SW 1271 (cell line): ENCODE measurements around the gene PMM1.
"Not testable (repeated sequence)": the region's sequence is repeated elsewhere in the genome, so short reads cannot be mapped to it uniquely, and the experiment has no call there.

Experiments
- DNase-seq, 2 experiments: peaks; one replicate each; lab custom pipeline; 2025; lab: John Stamatoyannopoulos, UW

PMM1 gene

GRCh38 chr22:41596776-41597634 is 7.4 kb upstream of the PMM1 start:
- DNase-seq, result peak in 1 of 2 experiments; percentile 22

GRCh38 chr22:41595703-41596102 is 6.1 kb upstream of the PMM1 start:
- DNase-seq, result no peak

GRCh38 chr22:41593336-41593960 is 3.8 kb upstream of the PMM1 start:
- DNase-seq, result not testable (repeated sequence)

- DNase-seq, result no peak
Measured at GRCh38 chr22:41587347-41587723, 2.3 kb downstream of the PMM1 start.

GRCh38 chr22:41585898-41586297 is 3.7 kb downstream of the PMM1 start:
- no peak for DNase-seq

- DNase-seq, result no peak
Measured at GRCh38 chr22:41584881-41585280, 4.8 kb downstream of the PMM1 start.

GRCh38 chr22:41582694-41583093 is 6.9 kb downstream of the PMM1 start:
- no peak for DNase-seq

- no peak for DNase-seq
Measured at GRCh38 chr22:41579997-41580355, 9.7 kb downstream of the PMM1 start.

GRCh38 chr22:41579297-41579996 is 10.2 kb downstream of the PMM1 start:
- no peak for DNase-seq

GRCh38 chr22:41578818-41579217 is 10.8 kb downstream of the PMM1 start:
- DNase-seq, result no peak

- DNase-seq, result no peak
Measured at GRCh38 chr22:41578114-41578513, 11.5 kb downstream of the PMM1 start.

GRCh38 chr22:41576877-41577276 is 12.8 kb downstream of the PMM1 start:
- DNase-seq, result peak in 1 of 2 experiments; percentile 35

- no peak for DNase-seq
Measured at GRCh38 chr22:41575533-41575932, 14.1 kb downstream of the PMM1 start.

GRCh38 chr22:41574847-41575381 is 14.7 kb downstream of the PMM1 start:
- no peak for DNase-seq

- DNase-seq, result no peak
Measured at GRCh38 chr22:41573677-41574076, 16.0 kb downstream of the PMM1 start.

GRCh38 chr22:41572305-41572704 is 17.3 kb downstream of the PMM1 start:
- DNase-seq, result not testable (repeated sequence)

GRCh38 chr22:41571786-41572185 is 17.9 kb downstream of the PMM1 start:
- DNase-seq, result no peak

GRCh38 chr22:41570221-41570620 is 19.4 kb downstream of the PMM1 start:
- DNase-seq, result no peak

GRCh38 chr22:41568811-41569210 is 20.8 kb downstream of the PMM1 start:
- no peak for DNase-seq

- DNase-seq, result no peak
Measured at GRCh38 chr22:41567512-41567768, 22.2 kb downstream of the PMM1 start.

GRCh38 chr22:41565403-41566054 is 24.1 kb downstream of the PMM1 start:
- peak in 1 of 2 experiments; percentile 55 for DNase-seq

- no peak for DNase-seq
Measured at GRCh38 chr22:41564563-41564962, 25.1 kb downstream of the PMM1 start.
